Fibroblast of pulmonary artery (primary cell): ENCODE measurements around the gene FOXD4L5.
"Not testable (repeated sequence)": the region's sequence is repeated elsewhere in the genome, so short reads cannot be mapped to it uniquely, and the experiment has no call there.

ENCODE experiments used
- DNase-seq: peaks from one replicate; pipeline ENCODE4 v3.0.0-alpha.2; 2010; ENCODE audit warnings: low read depth
- H3K4me3 ChIP-seq: replicated peaks from 2 replicates; pipeline ENCODE4 v1.5.1; 2011; ENCODE audit warnings: low read depth, mild to moderate bottlenecking, control low read depth, low read length, moderate library complexity

The FOXD4L5 gene

GRCh38 chr9:65285109-65285508 lies at the start of gene FOXD4L5:
FOXD4L5 (minus strand) TSS chr9:65285209; CDS start chr9:65284377, 832 bp downstream.
- not testable (repeated sequence) for DNase-seq, H3K4me3 ChIP-seq

- not testable (repeated sequence) for H3K4me3 ChIP-seq, DNase-seq
These were observed 1.1 kb downstream of the FOXD4L5 start for GRCh38 chr9:65283943-65284342.

- H3K4me3 ChIP-seq, DNase-seq: not testable (repeated sequence)
These were observed 2.0 kb downstream of the FOXD4L5 start for GRCh38 chr9:65282976-65283375.
